Dedifferentiated amniotic fluid mesenchymal stem cell (primary cell): ENCODE results near the gene KLHDC7A.

Experiments
- DNase-seq: peaks from one replicate; pipeline ENCODE4 v3.0.0-alpha.2; 2016; ENCODE audit errors: extremely low spot score

KLHDC7A gene

DNA sequence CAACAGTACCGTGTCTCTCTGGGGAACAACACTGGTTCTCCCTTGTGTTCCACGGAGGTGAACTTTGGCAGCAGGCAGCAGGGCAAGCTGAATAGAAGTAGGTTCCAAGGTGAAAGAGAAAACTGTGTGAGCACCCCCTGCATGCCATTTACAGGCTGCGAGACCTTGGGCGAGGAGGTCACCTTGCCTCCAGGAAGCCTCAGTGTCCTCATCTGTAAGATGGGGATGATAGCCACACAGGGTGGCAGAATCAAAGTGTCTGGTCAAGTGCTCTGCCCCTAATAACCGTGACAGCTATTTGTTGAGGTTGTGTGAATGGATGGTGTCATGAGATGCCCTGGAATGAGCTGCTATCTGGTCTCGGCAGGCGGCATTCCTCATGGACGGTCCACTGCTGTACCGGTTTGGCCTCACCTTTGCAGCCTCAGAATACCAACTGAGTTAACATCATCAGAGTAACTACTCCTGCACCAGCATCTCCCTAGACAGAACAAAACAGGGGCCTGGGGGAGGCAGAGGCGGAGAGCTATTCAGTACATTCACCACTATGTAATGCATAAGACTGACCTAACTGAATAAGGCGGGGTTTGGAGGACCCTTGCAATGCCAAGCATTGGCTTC is 7.4 kb upstream of the KLHDC7A start:
- no peak for DNase-seq

DNA sequence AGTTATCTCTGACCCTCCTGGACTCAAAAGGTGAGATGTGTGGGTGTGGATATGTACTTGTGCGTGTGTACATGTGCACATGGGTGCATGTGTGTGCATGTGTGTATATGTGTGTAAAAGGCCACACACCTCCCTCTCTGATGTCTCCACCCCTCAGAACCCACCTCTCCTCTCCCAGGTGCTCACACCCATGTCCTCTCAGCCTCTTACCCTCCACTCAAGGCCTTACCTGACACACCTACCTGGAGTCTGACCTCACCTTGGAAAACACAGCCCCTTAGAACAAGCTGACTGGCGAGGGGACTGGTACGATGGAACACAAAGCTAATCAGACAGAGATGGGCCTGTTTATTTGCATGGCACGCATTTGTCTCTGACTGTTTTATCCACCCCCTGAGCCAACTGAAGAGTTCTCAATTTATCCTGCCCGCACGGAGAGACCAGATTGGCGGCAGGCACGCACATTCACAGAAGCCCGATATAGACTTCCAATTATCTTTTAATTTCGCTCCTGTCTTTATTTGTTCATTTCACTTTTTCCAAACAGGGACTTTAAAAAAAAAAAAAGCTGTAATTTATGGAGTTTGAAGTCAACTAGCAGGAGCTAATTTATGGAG is 6.1 kb upstream of the KLHDC7A start:
- no peak for DNase-seq

DNA sequence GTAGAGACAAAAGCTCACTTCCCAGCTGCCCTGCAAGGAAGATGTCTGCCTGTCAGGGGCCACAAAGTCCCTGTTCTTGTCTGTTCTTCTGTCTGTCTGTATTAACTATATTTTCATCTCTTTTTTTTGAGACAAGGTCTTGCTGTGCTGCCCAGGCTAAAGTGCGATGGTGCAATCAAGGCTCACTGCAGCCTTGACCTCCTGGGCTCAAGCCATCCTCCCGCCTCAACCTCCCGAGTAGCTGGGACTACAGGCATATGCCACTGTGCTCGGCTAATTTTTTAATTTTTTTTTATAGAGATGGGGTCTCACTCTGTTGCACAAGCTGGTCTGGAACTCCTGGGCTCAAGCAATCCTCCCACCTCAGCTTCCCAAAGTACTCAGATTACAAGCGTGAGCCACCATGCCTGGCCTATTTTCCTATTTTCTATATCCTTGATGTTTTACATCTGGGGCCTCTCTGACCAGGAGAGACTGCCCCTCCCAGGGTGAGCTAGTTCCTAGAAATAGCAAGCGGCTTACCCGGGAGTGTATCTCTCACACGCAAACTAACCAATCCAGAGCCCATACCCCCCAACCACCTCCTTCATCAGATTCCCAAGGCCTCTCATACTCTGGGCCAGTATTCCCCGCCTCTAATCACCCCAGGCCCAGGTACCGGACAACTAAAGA is 5.4 kb upstream of the KLHDC7A start:
- DNase-seq = no peak

DNA sequence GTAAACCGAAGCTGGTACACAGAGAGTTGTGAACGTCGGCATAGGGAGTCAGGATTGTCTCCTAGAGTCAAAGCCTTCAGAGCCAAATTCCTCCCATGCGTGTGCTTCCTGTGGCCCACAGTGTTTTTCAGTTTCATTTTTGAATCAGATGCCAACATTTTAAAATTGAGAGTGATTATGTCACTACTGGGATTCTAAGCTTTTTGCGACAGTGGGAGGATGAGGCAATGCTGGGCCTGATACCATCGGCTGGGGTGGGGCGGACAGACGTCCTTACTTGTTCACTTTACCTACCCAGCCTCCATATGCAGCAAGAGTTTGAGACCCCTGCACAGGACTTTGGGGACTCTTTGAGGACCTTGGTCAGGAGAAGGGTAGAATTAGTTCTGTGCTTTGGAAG is 1.3 kb upstream of the KLHDC7A start:
- no peak for DNase-seq

DNA sequence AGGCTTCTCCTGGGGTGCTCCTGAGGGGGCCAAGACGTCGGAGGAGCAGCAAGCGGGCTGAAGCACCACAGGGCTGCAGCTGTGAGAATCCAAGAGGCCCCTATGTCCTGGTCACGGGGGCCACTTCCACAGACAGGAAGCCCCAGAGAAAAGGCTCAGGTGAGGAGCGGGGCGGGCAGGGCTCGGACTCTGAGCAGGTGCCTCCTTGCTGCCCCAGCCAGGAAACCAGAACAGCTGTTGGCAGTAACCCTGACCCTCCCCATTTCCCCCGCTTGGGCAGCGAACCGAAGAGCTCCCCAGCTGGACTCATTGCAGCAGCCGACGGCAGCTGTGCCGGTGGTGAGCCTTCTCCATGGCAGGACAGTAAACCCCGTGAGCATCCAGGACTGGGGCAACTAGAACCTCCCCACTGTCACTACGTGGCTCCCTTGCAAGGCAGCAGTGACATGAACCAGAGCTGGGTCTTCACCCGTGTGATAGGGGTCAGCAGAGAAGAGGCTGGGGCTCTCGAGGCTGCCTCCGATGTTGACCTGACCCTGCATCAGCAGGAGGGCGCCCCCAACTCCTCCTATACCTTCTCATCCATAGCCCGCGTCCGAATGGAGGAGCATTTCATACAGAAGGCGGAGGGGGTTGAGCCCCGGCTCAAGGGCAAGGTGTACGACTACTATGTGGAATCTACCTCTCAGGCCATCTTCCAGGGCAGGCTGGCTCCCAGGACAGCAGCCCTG is 625 bp downstream of the KLHDC7A start:
- DNase-seq = no peak

DNA sequence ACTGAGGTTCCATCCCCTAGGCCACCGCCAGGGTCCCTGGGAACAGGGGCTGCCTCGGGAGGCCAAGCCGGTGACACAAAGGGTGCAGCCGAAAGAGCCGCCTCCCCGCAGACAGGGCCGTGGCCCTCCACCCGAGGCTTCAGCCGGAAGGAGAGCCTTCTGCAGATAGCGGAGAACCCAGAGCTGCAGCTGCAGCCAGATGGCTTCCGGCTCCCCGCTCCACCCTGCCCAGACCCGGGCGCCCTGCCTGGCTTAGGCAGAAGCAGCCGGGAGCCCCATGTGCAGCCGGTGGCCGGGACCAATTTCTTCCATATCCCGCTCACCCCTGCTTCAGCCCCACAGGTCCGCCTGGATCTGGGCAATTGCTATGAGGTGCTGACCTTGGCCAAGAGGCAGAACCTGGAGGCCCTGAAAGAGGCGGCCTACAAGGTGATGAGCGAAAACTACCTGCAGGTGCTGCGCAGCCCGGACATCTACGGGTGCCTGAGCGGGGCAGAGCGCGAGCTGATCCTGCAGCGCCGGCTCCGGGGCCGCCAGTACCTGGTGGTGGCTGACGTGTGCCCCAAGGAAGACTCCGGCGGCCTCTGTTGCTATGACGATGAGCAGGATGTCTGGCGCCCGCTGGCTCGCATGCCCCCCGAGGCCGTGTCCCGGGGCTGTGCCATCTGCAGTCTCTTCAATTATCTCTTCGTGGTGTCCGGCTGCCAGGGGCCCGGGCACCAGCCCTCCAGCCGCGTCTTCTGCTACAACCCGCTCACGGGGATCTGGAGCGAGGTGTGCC is 1.4 kb downstream of the KLHDC7A start:
- no peak for DNase-seq

DNA sequence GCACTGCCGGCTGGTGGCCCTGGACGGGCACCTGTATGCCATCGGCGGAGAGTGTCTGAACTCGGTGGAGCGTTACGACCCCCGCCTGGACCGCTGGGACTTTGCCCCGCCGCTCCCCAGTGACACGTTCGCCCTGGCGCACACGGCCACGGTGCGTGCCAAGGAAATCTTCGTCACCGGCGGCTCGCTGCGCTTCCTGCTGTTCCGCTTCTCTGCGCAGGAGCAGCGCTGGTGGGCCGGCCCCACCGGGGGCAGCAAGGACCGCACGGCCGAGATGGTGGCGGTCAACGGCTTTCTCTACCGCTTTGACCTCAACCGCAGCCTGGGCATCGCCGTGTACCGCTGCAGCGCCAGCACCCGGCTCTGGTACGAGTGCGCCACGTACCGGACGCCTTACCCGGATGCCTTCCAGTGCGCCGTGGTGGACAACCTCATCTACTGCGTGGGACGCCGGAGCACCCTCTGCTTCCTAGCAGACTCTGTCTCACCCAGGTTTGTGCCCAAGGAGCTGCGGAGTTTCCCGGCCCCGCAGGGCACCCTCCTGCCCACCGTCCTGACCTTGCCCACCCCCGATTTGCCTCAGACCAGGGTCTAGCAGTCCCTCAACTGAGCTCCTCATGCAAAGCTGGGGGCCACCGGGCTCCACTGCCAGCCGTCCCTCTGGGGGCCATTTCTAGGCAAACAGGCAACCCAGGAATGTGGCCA is 2.1 kb downstream of the KLHDC7A start:
- no peak for DNase-seq

DNA sequence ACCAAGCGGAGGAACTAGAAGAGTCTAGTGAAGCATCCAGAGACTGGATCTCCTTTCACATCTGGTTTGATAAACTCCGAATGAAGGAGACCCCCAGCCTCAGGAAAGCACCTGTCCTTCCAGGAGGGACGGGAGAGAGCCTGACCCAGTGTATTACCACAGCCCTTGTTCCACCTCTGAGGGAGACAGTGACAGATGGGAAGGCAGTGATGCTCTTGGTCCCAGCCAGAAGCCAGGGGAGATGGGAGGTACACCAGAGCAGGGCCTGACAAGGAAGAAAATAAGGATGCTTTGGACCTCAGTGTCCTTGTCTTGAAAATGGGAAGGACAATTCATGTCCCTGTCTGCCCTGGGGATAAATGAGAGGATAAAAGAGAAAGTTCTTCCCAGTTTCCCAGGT is 3.5 kb downstream of the KLHDC7A start:
- DNase-seq = no peak

DNA sequence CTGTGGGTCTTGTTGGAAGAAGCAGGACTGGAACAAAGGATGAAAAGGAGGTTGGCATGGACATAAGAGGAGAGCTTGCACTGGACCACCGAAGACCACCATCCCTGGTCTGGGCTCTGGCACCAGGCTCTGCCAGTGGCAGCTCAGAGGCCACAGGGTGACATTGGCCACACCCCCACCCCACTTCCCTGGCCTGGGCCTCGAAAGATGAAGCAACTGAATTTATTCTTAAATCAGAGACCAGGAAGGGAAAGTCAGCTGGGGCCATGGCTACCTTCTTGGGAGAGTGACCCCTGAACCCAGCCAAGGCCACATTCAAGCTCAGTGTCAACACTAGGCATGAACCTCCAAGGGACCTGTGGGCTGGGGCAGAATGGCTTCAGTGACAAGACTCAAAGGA is 4.0 kb downstream of the KLHDC7A start:
- no peak for DNase-seq

DNA sequence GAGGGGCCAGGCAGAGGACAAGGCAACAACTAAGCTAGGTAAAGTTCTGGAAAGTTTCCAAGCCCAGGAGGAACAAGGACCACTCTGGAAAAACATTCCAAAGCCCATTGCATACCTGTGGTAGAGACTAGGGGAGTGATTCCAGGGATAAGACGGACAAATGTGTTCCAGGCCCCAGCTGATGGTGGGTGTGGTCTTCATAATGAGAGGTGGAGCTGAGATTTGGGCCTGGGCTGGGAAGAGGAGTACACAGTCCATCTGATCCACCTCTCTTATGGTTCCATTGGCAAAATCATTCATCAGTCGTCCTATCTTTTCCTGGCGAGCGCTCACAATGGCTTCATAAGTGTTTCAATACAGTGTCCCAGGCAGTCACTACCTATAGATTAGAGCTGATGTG is 4.5 kb downstream of the KLHDC7A start:
- DNase-seq = no peak

DNA sequence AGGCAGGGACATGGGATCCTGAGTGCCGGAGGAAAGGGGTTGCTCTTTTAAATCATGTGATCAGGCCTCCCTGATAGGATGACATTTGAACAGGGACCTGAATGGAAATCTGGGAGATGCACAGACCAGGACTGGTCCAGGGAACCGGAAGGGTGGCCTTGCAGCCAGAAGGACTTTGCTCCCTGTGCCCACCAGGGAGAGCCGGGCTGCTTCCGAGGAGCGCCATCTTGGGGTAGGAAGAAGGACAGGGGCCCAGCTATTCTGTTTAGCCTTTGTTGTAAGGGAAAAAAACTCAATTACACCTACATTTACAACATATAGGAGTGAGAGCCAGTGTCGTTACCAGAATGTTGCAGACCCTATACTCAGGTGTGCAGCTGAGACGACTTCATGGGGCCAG is 5.5 kb downstream of the KLHDC7A start:
- no peak for DNase-seq

DNA sequence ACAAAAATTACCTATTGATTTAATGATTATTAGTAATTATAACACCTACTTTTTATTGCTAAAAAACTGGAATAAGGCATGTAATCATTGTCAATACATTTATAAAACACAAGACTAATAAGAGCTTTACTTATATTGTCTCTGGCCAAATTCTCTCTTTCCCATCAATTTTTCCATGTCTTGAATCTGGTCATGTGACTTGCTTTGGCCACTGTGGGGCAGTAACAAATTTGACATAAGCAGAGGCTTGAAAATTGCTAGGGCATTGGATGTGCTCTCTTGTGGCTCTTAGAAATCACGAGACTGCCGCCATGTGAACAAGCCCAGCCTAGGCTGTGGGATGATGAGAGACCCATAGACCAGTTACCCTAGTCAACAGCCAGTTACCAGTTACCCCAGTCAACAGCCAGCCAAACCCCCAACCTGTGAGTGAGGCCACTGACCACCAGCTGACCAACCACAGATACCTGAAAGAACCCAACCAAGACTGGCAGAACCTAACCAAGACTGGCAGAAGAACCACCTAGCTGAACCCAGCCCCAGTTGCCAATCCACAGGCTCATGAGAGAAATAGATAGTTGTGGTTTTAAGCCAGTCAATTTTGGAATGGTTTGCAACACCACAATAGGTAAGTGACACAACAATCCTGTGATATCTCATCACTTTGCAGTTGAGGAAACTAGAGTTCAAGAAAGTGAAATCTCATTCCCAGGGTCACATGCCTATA is 8.8 kb downstream of the KLHDC7A start:
- no peak for DNase-seq

DNA sequence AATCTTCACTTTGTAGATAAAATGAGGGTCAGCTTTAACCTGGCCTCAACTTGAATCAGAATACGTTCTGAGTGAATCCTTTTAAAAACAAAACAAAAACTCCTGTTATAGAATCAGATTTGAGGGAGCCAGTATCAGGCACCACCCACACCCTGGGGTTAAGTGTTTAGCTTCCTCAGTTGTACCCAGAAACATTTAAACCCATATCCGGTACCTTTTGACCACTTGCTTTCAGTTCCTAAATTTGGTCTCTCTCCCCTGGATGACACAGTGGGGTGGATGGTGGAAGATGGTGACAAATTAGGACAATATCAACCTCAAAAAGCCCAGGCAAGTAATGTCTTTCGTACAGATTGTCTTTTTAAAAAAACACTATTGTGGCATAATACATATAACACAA is 10.4 kb downstream of the KLHDC7A start:
- DNase-seq = no peak

DNA sequence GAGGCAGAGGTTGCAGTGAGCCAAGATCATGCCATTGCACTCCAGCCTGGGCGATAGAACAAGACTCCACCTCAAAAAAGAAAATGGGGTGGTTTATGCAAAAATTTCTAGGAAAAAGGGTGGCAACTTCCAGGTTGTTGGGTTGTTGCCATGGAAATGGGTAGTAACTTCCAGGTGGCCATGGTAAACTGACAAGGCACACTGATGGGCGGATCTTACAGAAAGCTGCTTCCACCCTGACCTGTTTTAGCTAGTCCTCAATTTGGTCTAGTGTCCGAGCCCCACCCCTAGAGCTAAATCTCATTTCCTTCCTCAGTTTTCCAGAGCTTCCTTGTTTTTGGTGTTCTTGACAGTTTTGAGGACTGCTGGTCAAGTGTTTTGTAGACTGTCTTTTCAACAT is 13.6 kb downstream of the KLHDC7A start:
- DNase-seq = no peak

DNA sequence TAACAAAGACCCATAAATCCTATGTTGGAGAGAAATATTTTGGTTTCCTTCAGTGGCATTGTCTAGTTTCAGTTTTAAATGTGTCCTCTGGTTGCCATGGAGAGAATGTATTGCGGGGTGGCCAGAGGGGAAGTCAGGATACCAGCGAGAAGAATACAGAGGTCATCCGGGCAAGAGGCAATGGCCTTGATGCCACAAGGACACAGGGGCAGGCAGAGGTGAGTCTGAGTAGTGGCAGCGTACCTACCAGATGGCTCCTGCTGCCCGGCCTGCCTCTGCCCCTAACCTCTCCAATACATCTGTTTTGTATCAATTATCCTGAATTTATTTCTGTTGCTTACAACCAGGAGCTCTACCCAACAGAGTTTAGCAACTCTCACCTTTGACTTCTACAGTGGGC is 14.9 kb downstream of the KLHDC7A start:
- no peak for DNase-seq

DNA sequence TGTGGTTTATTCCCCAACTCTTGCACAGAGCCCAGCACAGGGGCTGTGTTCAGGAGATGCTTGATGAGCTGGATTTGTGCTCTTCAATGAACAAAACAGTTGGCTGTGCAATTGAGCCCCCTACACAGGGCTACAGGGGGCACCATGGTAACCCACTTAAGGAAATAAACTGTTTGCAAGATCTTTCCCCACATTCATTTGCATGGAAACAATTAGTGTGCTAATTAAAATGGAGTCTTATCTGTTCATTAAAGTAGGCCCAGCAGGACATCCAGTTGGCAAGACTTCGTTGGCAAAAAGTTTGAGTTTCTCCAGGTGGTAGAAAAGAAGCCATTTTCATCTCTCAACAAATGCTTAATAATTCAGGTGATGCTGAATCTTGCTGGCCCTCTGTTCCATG is 15.3 kb downstream of the KLHDC7A start:
- no peak for DNase-seq

DNA sequence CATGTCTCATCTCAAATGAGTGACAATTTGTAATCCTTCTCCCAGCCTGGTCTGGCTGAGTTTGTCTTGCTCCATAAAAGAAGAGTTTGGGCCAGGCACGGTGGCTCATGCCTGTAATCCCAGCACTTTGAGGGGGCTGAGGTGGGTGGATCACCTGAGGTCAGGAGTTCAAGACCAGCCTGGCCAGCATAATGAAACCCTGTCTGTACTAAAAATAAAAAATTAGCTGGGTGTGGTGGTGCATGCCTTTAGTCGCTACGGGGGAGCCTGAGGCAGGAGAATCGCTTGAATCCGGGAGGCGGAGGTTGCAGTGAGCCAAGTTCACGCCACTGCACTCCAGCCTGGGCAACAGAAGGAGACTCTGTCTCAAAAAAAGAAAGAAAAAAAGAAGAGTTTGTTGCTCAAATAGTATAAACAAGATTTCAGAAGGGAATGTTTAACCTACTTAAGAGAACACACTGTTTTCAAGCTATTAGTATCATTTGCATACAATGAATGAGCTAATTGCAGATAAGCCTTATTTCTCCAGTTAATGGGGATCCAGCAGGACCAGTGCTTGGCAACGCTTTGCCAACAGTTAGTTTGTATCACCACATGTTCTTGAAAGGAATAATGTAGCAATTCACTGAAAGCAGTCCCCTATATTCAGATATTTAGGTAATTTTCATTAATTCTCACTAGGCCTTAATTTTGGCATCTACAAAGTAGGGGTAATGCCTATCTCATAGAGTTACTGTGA is 15.9 kb downstream of the KLHDC7A start:
- DNase-seq = no peak

DNA sequence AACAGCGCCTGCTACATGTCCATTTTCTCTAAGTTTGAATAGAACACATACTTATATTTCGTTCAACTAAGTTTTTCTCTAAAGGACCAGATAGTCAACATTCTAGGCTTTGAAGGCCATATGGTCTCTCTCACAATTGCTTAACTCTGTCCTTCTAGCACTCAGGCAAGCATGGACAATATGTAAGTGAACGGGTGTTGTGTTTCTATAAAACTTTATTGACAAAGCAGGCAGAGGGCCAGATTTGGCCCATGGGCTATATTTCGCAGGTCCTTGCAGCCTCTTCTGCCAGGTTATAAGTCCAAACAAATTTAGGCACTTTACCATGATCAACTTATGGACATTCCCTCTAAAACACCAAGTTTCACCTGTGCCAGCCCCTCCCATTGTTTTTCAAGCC is 21.1 kb downstream of the KLHDC7A start:
- DNase-seq = no peak

DNA sequence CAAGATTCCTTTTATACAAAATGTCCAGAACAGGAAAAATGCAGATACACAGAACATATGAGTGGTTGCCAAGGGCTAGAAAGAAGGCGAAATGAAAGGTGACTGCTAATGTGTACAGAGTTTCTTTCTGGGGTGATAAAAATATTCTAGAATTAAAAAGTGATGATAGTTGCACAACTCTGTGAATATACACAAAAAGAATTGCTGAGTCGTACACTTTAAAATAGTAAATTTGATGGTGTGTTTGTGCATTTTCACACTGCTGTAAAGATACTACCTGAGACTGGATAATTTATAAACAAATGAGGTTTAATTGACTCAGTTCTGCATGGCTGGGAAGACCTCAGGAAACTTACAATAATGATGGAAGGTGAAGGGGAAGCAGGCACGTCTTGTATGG is 23.9 kb downstream of the KLHDC7A start:
- no peak for DNase-seq

DNA sequence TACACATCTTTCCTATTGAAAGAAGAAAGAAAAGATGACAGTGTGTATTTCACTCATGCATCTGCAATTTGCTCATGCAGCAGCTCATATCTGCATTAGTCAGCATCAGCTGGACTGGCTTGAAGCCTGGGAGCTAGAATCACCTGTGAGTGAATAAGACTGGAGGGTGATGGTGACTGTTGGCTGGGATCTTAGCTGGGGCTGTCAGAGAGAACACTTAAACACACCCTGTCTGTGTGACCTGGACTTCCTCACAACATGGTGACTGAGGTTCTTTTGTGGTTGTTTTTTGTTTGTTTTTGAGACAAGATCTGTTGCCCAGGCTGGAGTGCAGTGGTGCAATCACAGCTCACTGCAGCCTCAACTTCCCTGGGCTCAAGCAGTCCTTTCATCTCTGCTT is 24.9 kb downstream of the KLHDC7A start:
- DNase-seq = no peak
